ENCODE results near the gene FIGLA. TPM values are rescaled to one million over a fixed set of nuclear protein-coding genes. Genes with fewer than 3 reads are reported as not detected.

The FIGLA gene
- total RNA-seq, 1 experiment from 2014 or later: not detected

- Histone ChIP-seq H3K4me2 (ENCODE audit: low read length) (no peak overlapping the region), H3K9me3 (ENCODE audit: control insufficient read depth in 1 of 2, insufficient read depth in 1 of 2, low read depth in 1 of 2, low read length in 2 of 2) (no peaks in the 10 kb centered on the region), H4K20me1 (ENCODE audit: insufficient read depth) (no peaks in the 10 kb centered on the region), H3K27ac (ENCODE audit: low read depth, low read length) (no peak overlapping the region), H3K9me2 (ENCODE audit: insufficient read depth) (no peaks in the 10 kb centered on the region), H2AFZ (ENCODE audit: low read depth, low read length, poor library complexity, severe bottlenecking) (no peak overlapping the region), H3K36me3 (ENCODE audit: control insufficient read depth in 1 of 2, insufficient read depth in 2 of 2, low read length in 2 of 2) (no peaks in the 10 kb centered on the region), H3K4me3 (replicated peaks in 1 of 2; ENCODE audit: low read depth in 1 of 2, low read length in 2 of 2) (no peak overlapping the region), H3K27me3 (ENCODE audit: insufficient read depth, low read length) (peaks cover 29% of the 10 kb centered on the region; the same call in 1 of the 2 replicates), H3K79me2 (ENCODE audit: insufficient read depth, low read length) (no peaks in the 10 kb centered on the region), H3K4me1 (ENCODE audit: control insufficient read depth in 1 of 2, insufficient read depth in 2 of 2, low read length in 2 of 2) (no peaks in the 10 kb centered on the region), H3K9ac (ENCODE audit: low read length) (no peak overlapping the region)
- no peak for TF ChIP-seq CBX3 (IDR thresholded peaks at IDR 0.05; ENCODE audit: low read depth)
- no peak for TF ChIP-seq ZNF274 (IDR thresholded peaks at IDR 0.05; ENCODE audit: low read depth, low read length)
- TF ChIP-seq CEBPB (IDR thresholded peaks at IDR 0.05; ENCODE audit: low read depth): no peak
- TF ChIP-seq SIN3A (IDR thresholded peaks at IDR 0.05; ENCODE audit: low read depth): no peak
- TF ChIP-seq REST (IDR thresholded peaks at IDR 0.05; ENCODE audit: low read depth): no peak
- TF ChIP-seq EGR1 (IDR thresholded peaks at IDR 0.05; ENCODE audit: low read depth): no peak
- TF ChIP-seq JUND (IDR thresholded peaks at IDR 0.05): no peak
- DNase-seq (ENCODE audit: low read depth, low spot score) (no peak), ATAC-seq (no peak)
- CTCF ChIA-PET: no interaction called here
- RAD21 ChIA-PET (ENCODE audit: low non-redundant PET in 1 of 2, low total read pairs in 2 of 2, uncharacterized antibody in 2 of 2, unreplicated experiment in 2 of 2): no interaction called here
- POLR2A ChIA-PET: no interaction called here
- BruUV-seq (replicated peaks): no TSS peak
- intact Hi-C loops (cut with micrococcal nuclease): no loop called here
Measured at GRCh38 chr2:70732766-70733645, 57.4 kb downstream of the FIGLA start.
